Panc1 (cell line): ENCODE results near the gene SEPTIN1. TPM values are rescaled to one million over a fixed set of nuclear protein-coding genes. Genes with fewer than 3 reads are reported as not detected.

ENCODE experiments used
- ATAC-seq: fragments of 200-7000 bp; cut with Tn5 transposase; 2 replicates; pipeline ENCODE4 v1.9.1; 2020; ENCODE audit warnings: mild to moderate bottlenecking, moderate library complexity
- BruUV-seq: library from RNA; stranded (reverse); fragments of 400-500 nt; replicated peaks from 2 replicates; lab custom pipeline; 2021; lab: Mats Ljungman, UMichigan
- CTCF ChIA-PET: fragments of 300-600 bp; sonication (Branson Sonifier 250); formaldehyde crosslinking; loops from one replicate; lab custom pipeline; 2022; ENCODE audit warnings: antibody characterized with exemption; lab: Charles Lee
- POLR2A ChIA-PET: fragments of 300-600 bp; sonication (Branson Sonifier 250); formaldehyde crosslinking; loops from one replicate; lab custom pipeline; 2022; ENCODE audit warnings: antibody characterized with exemption; lab: Charles Lee
- DNase-seq: peaks from one replicate; pipeline ENCODE4 v3.0.0-alpha.2; 2010; ENCODE audit warnings: low read depth, low spot score
- H3K27ac ChIP-seq: 2 replicates; pipeline ENCODE4 v1.5.1; 2011; ENCODE audit warnings: mild to moderate bottlenecking, low read length, inconsistent platforms
- H3K27me3 ChIP-seq: fragments of 200-500 bp; sonication (Bioruptor generic); 2 replicates; pipeline ENCODE4 v1.6.0; 2014; ENCODE audit warnings: low read length, inconsistent platforms; ENCODE audit not compliant: control insufficient read depth, insufficient read depth
- H3K36me3 ChIP-seq: fragments of 200-500 bp; sonication (Bioruptor generic); 2 replicates; pipeline ENCODE4 v1.5.1; 2014; ENCODE audit warnings: inconsistent platforms, mild to moderate bottlenecking, low read length, moderate library complexity; ENCODE audit not compliant: control insufficient read depth, insufficient read depth
- H3K4me1 ChIP-seq: 2 replicates; pipeline ENCODE4 v1.5.1; 2011; ENCODE audit warnings: inconsistent platforms, mild to moderate bottlenecking, low read length, moderate library complexity; ENCODE audit not compliant: control insufficient read depth, insufficient read depth
- H3K4me3 ChIP-seq, 2 experiments: 2 replicates each; pipeline ENCODE4 v1.5.1; 2011 to 2012; ENCODE audit warnings: low read depth in 2 of 2, low read length in 2 of 2, mild to moderate bottlenecking in 2 of 2, inconsistent platforms in 1 of 2, moderate library complexity in 1 of 2
- H3K9me3 ChIP-seq: fragments of 200-500 bp; sonication (Bioruptor generic); 2 replicates; pipeline ENCODE4 v1.5.1; 2014; ENCODE audit warnings: low read depth, mild to moderate bottlenecking, inconsistent platforms, low read length, moderate library complexity; ENCODE audit not compliant: control insufficient read depth, insufficient read depth
- CTCF ChIP-seq: fragments of 450-650 bp; IDR thresholded peaks from 2 replicates; pipeline ENCODE4 v1.5.1; 2017; ENCODE audit warnings: mild to moderate bottlenecking
- POLR2AphosphoS5 ChIP-seq: IDR thresholded peaks from 2 replicates; pipeline ENCODE4 v1.6.1; 2012; ENCODE audit warnings: mild to moderate bottlenecking, low read depth, low read length, moderate library complexity
- REST ChIP-seq, 2 experiments: IDR thresholded peaks; 2 replicates each; pipeline ENCODE4 v1.6.1; 2011 to 2012; ENCODE audit warnings: low read depth in 2 of 2, control low read depth in 1 of 2, low read length in 1 of 2, mild to moderate bottlenecking in 1 of 2, moderate library complexity in 1 of 2; ENCODE audit not compliant: insufficient read depth in 1 of 2
- SIN3A ChIP-seq: IDR thresholded peaks from 2 replicates; pipeline ENCODE4 v1.6.1; 2012; ENCODE audit warnings: low read depth, mild to moderate bottlenecking, low read length, moderate library complexity, borderline replicate concordance; ENCODE audit not compliant: insufficient read depth
- TCF7L2 ChIP-seq: IDR thresholded peaks from 2 replicates; pipeline ENCODE4 v1.6.1; 2011; ENCODE audit warnings: mild to moderate bottlenecking, low read depth, low read length, inconsistent platforms
- in situ Hi-C: cut with HindIII; loops from 2 replicates; pipeline ENCODE4 v1.10.0; 2016; ENCODE audit warnings: low sequenced_read_pairs, low pct_unique_long_range_greater_than_20kb
- intact Hi-C: fragments of 100-400 bp; cut with micrococcal nuclease; formaldehyde crosslinking; loops from one replicate; pipeline ENCODE4 v1.10.0; 2022; ENCODE audit not compliant: unreplicated experiment
- total RNA-seq: library from RNA; stranded (reverse); gene quantifications from one replicate; pipeline ENCODE4 v1.2.1, GENCODE V29; 2021; ENCODE audit not compliant: unreplicated experiment

SEPTIN1 gene
- total RNA-seq, 1 experiment from 2014 or later, result 1.7 TPM

GRCh38 chr16:30409125-30410060 is 27.0 kb upstream of the SEPTIN1 start:
- H3K4me3 ChIP-seq, result no peak overlapping the region
- no peak for TF ChIP-seq TCF7L2
- peak; percentile 96 for TF ChIP-seq CTCF
- H3K27me3 ChIP-seq, result no peaks in the 10 kb centered on the region
- CTCF ChIA-PET, result interaction anchor here (0.5 to 1.4 kb wide), 8 partner anchors 9 to 318 kb away, joined by 3 to 5 read pairs (median 3); partner anchors contain the start of gene TBX6
- peak overlapping the region; percentile 51 for H3K27ac ChIP-seq
- in situ Hi-C loops (no loop called here), intact Hi-C loops (no loop called here)
- ATAC-seq (peak; percentile 80), DNase-seq (peak; percentile 64)
- H3K9me3 ChIP-seq, result no peaks in the 10 kb centered on the region
- H3K36me3 ChIP-seq, result no peaks in the 10 kb centered on the region
- H3K4me1 ChIP-seq, result peaks cover 12% of the 10 kb centered on the region; the same call in 1 of the 2 replicates
- POLR2A ChIA-PET, result no interaction called here
- no TSS peak for BruUV-seq

- peak overlapping the region; percentile 76 for H3K27ac ChIP-seq
- ChIA-PET CTCF (interaction anchor here (1.5 kb wide), 1 partner anchor 8 kb away, joined by 4 read pairs; no protein-coding TSS in a partner anchor), POLR2A (interaction anchor here (0.7 kb wide), 1 partner anchor 341 kb away, joined by 5 read pairs; no protein-coding TSS in a partner anchor)
- H3K4me3 ChIP-seq, result peak overlapping the region; percentile 69 to 74
- TF ChIP-seq SIN3A, result no peak
- TF ChIP-seq POLR2AphosphoS5, result no peak
- TF ChIP-seq CTCF, result no peak
- no peak for TF ChIP-seq REST (IDR thresholded peaks at IDR 0.05; ENCODE audit: insufficient read depth in 1 of 2, low read depth in 2 of 2, low read length in 1 of 2)
- no peak for TF ChIP-seq TCF7L2
- DNase-seq (no peak), ATAC-seq (peak; percentile 48)
- H3K36me3 ChIP-seq, result no peaks in the 10 kb centered on the region
- in situ Hi-C loops (no loop called here), intact Hi-C loops (no loop called here)
- no peaks in the 10 kb centered on the region for H3K27me3 ChIP-seq
- TSS peak; percentile 78 for BruUV-seq
- peaks cover 12% of the 10 kb centered on the region; the same call in 1 of the 2 replicates for H3K4me1 ChIP-seq
- no peaks in the 10 kb centered on the region for H3K9me3 ChIP-seq
These were observed 25.6 kb upstream of the SEPTIN1 start for GRCh38 chr16:30407804-30408534.
